ENCODE results near the gene ARHGEF11. TPM values are rescaled to one million over a fixed set of nuclear protein-coding genes. Genes with fewer than 3 reads are reported as not detected.

The ARHGEF11 gene
- total RNA-seq, 1 donor: 32.2 TPM

DNA sequence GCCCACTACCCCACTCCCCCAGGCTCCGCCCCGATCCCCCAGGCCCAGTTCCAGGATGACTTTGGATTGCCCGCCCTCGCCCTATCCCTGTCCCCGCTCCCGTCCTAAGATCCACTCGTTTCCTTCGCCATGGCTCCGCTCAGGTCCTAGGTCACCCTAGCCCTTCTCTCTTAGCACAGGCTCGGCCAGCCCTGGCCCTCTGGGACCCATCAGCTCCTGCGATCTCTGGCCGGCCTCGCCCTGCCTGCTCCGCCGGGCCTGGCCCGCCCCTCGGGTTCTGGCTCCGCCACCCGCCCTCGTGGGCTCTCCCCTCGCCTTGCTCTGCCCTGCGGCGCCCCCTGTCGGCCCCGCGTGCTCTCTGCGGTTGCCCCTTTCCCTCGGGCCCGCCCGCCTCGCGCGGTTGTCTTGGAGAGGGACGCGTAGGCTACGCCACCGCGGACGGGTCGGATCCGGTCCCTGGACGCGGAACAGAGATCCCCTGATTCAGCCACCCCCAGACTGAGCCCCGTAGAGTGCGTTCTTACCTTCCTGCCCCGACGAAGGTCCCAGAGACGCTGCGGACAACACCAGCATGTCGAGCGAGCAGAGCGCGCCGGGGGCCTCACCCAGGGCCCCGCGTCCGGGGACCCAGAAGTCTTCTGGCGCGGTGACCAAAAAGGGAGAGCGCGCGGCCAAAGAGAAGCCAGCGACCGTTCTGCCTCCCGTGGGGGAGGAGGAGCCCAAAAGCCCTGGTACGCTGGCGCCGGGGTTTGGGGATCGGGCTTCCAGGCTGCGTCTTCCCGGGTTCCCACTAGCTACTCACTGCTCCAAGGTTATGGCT is 125.1 kb downstream of the ARHGEF11 start, which contains the start of gene LRRC71:
Gene LRRC71 (plus strand): TSS at position 400 of the 820 bp plus-strand sequence. CDS start 172 bp downstream, at position 572.
- H3K4me3 ChIP-seq (ENCODE audit: low read depth, low read length): peak within 1 kb of the TSS; percentile 44
- DNase-seq (ENCODE audit: low read depth): peak; percentile 75
- TF ChIP-seq, protein P1, sequence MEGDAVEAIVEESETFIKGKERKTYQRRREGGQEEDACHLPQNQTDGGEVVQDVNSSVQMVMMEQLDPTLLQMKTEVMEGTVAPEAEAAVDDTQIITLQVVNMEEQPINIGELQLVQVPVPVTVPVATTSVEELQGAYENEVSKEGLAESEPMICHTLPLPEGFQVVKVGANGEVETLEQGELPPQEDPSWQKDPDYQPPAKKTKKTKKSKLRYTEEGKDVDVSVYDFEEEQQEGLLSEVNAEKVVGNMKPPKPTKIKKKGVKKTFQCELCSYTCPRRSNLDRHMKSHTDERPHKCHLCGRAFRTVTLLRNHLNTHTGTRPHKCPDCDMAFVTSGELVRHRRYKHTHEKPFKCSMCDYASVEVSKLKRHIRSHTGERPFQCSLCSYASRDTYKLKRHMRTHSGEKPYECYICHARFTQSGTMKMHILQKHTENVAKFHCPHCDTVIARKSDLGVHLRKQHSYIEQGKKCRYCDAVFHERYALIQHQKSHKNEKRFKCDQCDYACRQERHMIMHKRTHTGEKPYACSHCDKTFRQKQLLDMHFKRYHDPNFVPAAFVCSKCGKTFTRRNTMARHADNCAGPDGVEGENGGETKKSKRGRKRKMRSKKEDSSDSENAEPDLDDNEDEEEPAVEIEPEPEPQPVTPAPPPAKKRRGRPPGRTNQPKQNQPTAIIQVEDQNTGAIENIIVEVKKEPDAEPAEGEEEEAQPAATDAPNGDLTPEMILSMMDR (IDR thresholded peaks at IDR 0.05; ENCODE audit: insufficient read depth, low read length): peak; percentile 84

GRCh38 chr1:156914440-156914856 is 131.1 kb downstream of the ARHGEF11 start:
- DNase-seq (ENCODE audit: low read depth): no peak
- H3K4me3 ChIP-seq (ENCODE audit: low read depth, low read length): no peak overlapping the region
- TF ChIP-seq, protein P1 (IDR thresholded peaks at IDR 0.05; ENCODE audit: insufficient read depth, low read length): no peak

- DNase-seq (ENCODE audit: low read depth): no peak
- TF ChIP-seq, protein P1 (IDR thresholded peaks at IDR 0.05; ENCODE audit: insufficient read depth, low read length): no peak
- no peak overlapping the region for H3K4me3 ChIP-seq (ENCODE audit: low read depth, low read length)
Measured at GRCh38 chr1:156913809-156914387, 131.6 kb downstream of the ARHGEF11 start.

DNA sequence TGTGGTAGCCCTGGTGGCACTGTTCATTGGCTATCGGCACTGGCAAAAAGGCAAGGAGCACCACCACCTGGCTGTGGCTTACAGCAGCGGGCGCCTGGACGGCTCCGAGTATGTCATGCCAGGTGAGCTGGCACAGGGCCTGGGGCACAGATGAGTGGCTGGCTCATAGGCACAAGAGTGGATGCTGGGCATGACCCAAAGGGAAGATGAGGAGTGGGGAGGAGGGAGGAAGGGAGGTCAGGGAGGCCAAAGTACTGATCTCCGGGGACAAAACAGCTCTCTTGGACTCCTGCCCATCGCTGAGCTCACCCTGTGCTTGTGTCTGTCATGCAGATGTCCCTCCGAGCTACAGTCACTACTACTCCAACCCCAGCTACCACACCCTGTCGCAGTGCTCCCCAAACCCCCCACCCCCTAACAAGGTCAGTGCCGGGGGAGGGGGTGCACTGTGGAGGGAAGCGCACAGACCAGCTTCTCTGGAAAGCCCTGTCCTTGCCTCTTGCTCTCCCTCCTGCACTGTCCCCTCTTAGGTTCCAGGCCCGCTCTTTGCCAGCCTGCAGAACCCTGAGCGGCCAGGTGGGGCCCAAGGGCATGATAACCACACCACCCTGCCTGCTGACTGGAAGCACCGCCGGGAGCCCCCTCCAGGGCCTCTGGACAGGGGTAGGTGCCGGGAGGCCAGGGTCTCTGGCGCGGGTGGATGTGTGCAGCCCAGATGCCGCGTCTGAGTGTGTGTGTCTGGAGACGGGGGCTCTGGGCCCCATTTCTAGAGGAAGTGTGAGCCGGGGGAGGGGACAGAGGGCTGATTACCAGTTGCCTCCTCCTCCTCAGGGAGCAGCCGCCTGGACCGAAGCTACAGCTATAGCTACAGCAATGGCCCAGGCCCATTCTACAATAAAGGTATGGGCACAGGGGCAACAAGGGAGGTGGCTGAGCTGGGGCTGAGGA is 132.4 kb downstream of the ARHGEF11 start:
- TF ChIP-seq, protein P1 (IDR thresholded peaks at IDR 0.05; ENCODE audit: insufficient read depth, low read length): no peak
- DNase-seq (ENCODE audit: low read depth): no peak

GRCh38 chr1:156912310-156912709 is 133.2 kb downstream of the ARHGEF11 start:
- H3K4me3 ChIP-seq (ENCODE audit: low read depth, low read length): no peak overlapping the region
- DNase-seq (ENCODE audit: low read depth): no peak
- TF ChIP-seq, protein P1 (IDR thresholded peaks at IDR 0.05; ENCODE audit: insufficient read depth, low read length): no peak

More for the DNA sequence above, 132.4 kb downstream of the ARHGEF11 start:
- H3K4me3 ChIP-seq (ENCODE audit: low read depth, low read length): no peak overlapping the region

- H3K4me3 ChIP-seq (ENCODE audit: low read depth, low read length): no peak overlapping the region
Measured at GRCh38 chr1:156911577-156912298, 133.8 kb downstream of the ARHGEF11 start.

More at GRCh38 chr1:156911577-156912298, 133.8 kb downstream of the ARHGEF11 start:
- TF ChIP-seq, protein P1 (IDR thresholded peaks at IDR 0.05; ENCODE audit: insufficient read depth, low read length): no peak
- DNase-seq (ENCODE audit: low read depth): peak; percentile 28
